GM08714 (cell line): ENCODE results near the gene TBC1D9B.

ENCODE experiments used
- H3K4me3 ChIP-seq: fragments of 200-500 bp; sonication (Bioruptor generic); 2 replicates; pipeline ENCODE4 v1.5.1; 2014; ENCODE audit warnings: mild to moderate bottlenecking, low read length, inconsistent platforms
- ZNF274 ChIP-seq: IDR thresholded peaks from 2 replicates; pipeline ENCODE4 v1.6.1; 2012; ENCODE audit warnings: mild to moderate bottlenecking, low read depth, low read length

TBC1D9B gene

GRCh38 chr5:179883163-179883562 is 24.5 kb downstream of the TBC1D9B start:
- no peak overlapping the region for H3K4me3 ChIP-seq
- TF ChIP-seq ZNF274 = no peak

- H3K4me3 ChIP-seq = no peak overlapping the region
- TF ChIP-seq ZNF274 = no peak
Observed at GRCh38 chr5:179882338-179882737, 25.4 kb downstream of the TBC1D9B start.

GRCh38 chr5:179880848-179881590 is 26.7 kb downstream of the TBC1D9B start:
- no peak for TF ChIP-seq ZNF274

DNA sequence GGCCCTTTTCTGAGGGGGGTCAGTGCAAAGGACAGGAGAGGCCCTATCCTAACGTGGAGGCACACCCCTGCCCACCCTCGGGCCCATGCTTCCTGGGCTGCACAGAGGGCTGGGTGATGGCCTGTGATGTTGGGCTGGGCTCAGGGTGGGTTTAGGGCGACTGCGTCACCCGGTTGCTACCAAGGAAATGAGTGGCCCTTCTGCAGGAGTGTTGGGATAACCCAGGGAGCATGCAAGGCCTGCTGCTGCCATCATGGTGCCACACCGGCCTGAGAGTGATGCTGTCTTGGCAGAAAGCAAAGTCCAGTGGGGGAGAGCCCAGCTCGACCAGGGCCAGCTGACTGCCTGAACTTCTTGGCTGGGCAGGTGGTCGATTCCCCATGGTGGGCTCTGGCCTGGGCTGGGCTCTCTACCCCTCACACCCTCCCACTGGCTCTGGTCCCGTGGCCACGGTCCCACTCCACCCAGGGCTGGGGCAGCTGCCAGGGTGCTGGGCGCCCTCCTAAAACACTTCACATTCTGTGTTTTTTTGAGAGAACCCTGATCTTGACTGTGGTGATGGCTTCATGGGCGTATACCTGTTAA is 27.5 kb downstream of the TBC1D9B start:
- TF ChIP-seq ZNF274 = no peak
- H3K4me3 ChIP-seq = no peak overlapping the region

More at GRCh38 chr5:179880848-179881590, 26.7 kb downstream of the TBC1D9B start:
- no peak overlapping the region for H3K4me3 ChIP-seq

GRCh38 chr5:179879690-179880010 is 28.0 kb downstream of the TBC1D9B start:
- no peak overlapping the region for H3K4me3 ChIP-seq
- TF ChIP-seq ZNF274 = no peak

DNA sequence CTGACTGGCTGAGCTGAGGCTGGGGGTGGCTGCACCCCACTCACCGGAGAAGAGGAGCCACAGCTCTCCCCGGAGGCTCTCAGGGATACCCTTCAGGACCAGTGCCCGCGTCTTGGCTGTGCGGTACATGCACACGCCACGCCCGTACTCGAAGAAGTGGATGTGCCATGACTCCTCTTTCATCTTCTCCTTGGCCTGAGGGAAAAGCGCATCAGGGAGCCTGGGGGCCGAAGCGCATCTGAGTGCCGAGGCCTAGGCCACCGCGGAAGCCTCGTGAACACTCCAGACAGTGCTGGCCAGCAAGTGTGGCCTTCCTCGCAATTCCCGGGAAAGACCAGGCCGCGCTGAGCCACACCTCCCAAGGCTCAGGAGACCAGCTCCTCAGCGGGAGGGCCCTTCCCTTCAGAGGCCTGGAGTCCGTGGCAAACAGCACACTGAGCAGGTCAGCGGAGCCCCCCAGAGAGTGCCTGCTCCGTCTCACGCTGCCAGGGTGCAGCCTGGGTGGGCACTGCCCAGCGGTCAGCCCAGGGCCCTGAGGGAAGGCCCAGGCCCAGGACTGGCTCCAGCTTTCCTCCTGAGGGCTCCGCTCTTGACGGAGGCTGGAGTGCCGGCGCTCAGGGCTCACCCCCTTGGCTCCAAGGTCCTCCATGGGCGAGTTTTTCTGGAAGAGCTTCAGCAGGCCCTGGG is 28.6 kb downstream of the TBC1D9B start:
- no peak for TF ChIP-seq ZNF274

DNA sequence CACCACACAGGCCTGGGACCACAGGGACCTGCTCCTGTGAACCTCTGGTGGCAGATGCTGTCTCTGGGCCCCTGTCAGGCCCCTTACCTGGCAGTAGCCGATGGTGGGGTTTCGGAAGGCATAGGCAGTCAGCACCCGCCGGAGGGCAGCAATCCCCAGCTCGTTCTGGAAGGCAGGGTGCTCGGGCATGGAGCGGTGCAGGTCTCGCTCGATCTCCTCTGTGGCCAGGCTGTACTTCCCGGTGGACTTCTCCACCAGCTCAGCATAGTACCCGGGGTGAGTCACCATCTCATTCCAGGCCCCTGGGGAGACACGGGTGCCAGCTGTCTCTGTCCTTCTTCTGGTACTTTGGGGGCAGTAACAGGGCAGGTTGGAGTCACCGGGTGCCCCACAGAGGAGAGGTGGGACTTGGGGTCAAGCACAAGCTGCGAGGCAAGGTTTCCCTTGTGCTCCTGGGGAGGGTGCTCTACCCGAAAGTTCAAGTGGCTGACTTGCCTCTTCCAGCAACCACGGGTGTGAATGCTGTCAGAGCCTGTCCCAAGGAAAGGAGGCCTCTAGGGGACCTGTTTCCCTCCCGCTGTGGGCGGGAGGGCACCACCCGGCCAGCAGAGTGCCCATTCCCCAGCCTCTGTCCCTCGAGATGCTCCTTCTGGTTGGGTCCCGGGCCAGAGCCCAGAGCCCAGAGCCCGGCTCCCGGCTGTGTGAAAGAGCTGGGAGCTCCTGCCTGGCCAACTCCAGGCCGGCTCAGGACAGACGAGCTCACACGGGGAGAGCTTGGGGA is 29.3 kb downstream of the TBC1D9B start:
- TF ChIP-seq ZNF274 = no peak
- H3K4me3 ChIP-seq = no peak overlapping the region

More for the DNA sequence above, 28.6 kb downstream of the TBC1D9B start:
- H3K4me3 ChIP-seq = no peak overlapping the region

DNA sequence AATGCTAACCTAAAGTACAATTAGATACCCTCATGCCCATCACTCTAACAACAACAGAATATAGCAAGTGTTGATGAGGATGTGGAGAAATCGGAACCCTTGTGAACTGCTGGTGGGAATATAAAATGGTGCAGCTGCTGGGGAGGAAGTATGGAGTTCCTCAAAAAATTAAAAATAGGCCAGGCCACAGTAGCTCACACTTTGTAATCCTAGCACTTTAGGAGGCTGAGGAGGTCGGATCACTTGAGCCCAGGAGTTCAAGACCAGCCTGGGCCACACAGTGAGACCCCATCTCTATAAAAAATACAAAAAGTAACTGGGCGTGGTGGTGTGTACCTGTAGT is 31.1 kb downstream of the TBC1D9B start:
- no peak for TF ChIP-seq ZNF274
- H3K4me3 ChIP-seq = no peak overlapping the region

DNA sequence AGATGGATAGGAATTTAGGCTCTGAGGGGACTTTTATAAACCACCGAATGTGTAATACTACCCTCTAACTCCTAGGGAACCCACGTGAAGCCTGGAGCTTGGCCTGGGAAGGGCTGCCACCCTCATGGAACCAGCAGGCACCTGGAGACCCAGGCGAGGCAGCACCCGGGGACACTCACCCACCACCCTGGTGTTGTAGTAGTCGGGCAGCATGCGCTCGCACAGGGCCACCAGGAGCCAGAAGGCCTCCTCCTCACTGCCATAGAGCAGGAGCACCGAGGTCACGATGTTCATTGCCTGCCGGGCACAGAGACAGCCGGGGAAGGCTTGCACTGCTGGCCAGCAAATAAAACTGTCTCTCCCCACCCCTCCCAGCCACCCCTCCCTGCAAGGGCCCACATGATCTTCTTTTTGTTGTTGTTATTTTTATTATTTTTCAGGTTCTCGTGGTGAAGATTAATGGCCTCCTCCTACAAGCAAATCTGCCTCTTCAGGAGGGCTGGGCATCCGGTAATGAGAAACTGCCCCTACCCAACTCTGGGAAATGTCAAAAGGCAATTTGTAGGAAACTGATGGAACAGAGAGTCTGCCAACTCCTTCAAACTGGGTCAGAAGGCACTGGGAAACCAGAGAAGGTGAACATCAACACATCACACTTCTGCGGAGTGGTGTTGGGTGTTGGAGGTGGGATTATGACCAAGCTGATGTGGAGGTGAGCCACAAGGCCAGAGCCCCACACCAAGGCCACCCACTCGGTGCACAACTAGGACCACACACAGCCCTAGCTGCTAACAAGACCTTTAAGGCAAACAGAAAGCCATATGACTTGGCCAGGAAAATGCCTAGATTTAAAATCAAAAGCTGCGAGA is 31.7 kb downstream of the TBC1D9B start:
- no peak for TF ChIP-seq ZNF274
- H3K4me3 ChIP-seq = no peak overlapping the region

DNA sequence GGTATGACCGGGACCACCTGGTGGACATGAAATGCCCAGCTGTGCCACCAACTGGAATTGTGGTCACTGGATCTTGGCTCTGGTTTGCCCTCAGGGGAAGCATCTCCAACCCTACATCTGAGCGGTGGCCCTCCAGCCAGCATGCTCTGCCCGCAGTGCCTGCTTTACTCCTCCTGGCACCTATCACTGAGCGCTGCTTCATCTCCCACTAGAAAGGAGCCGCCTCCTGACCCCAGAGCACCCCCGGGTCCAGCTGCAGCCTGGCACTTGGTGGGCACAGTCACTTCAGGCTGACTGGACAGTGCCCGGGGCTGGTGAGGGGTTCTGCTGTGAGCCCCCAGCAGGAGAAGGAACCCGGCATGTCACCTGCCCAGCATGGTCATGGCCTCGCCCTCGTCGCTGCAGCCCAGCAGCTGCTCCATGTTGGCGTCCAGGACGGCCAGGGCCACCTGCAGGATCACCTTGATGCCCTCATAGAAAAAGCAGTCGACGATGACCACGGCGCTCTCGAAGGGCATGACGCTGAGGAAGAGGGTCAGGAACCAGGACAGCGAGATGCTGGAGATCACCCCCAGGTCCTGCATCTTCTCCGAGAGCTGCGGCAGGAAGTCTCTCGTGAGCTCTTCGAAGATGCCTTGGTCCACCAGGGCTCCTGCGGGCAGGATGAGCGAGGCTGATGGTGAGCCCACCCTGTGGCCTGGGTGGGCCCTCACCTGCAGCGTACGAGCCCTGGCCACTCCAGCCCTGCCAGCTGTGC is 33.0 kb downstream of the TBC1D9B start:
- TF ChIP-seq ZNF274 = no peak
- no peak overlapping the region for H3K4me3 ChIP-seq

DNA sequence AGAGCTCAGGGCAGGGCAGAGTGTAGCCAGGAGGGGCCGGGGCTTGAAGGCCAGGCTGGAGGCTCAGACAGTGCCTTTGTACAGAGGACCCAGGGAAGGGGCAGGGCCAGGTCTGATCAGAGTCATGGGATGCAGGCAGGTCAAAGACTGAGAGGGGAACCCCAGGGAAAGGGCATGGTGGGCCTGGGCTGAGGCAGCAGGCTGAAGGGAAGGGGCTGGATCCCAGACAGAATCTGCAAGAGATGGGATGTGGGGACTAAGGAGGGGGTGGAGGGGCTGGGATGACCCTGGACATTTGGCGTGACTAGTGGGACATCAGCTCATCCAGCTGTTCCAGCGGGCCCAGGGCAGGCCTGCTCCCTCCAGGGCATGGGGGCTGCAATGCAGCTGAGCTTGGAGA is 33.6 kb downstream of the TBC1D9B start:
- no peak for TF ChIP-seq ZNF274
- H3K4me3 ChIP-seq = no peak overlapping the region

GRCh38 chr5:179873588-179874110 is 34.0 kb downstream of the TBC1D9B start:
- no peak for TF ChIP-seq ZNF274
- H3K4me3 ChIP-seq = no peak overlapping the region

DNA sequence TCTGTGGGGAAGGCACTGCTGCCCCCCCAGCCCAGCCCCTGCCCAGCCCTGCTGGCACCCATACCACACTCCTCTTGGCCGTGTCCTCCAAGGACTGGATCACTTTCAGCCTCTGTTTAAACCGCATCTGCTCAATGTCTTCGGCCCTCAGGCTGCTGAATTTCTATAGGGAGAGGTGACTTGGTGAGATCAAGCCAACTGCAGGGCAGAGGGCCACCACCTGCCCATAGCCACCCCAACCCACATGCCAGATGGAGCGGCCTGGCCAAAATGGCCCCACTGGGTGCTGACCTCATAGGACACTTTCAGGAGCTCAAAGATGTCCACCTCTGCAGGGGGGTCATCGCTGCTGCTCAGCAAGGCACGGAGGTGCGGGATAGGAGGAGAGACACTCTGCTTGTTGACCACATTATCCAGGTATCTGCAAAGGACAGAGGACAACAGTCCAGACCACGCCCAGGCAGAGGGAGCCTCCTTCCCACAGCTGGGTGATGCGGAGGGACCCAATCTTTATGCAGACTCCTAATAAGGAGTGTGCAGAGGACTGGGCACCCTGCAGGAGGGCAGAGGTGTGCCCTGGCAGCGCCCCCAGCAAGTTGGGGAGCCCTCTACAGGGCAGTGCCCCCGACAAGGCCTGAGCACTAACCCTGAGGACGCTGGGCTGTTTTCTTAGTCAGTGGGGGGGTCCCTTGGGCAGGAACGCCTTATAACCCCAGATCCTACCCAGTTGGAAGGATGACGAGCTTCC is 34.7 kb downstream of the TBC1D9B start:
- no peak for TF ChIP-seq ZNF274
- no peak overlapping the region for H3K4me3 ChIP-seq
